Measurements from ENCODE around the gene LAPTM5. TPM values are rescaled to one million over a fixed set of nuclear protein-coding genes. Genes with fewer than 3 reads are reported as not detected.

Gene LAPTM5
- total RNA-seq, 1 donor from 2014 or later, result 0.56 TPM

DNA sequence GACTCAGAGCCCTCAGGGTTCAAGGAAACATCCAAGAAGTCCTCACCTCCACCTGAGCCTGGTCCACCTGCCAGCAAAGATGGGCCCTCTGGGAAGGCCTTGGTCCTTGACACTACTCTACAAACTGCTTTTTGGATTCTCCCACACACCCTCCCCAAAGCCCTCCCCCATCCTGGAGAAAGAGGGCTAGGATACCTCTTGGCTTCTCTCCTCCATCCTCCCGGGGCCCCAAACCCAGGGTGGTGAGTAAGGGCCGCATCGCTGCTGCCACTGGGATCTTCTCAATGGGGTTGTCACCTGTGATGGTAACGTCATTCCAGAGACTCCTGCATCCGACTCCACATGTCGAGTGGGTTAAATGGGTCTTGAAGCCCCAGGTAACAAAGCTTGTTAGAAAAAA lies 60.7 kb downstream of the LAPTM5 start:
- no peaks in the 10 kb centered on the region for H3K27me3 Mint-ChIP-seq (ENCODE audit: unreplicated experiment)
- peak; percentile 1 for DNase-seq
- no peak overlapping the region for H3K27ac Mint-ChIP-seq (ENCODE audit: unreplicated experiment)
- no peaks in the 10 kb centered on the region for H3K36me3 Mint-ChIP-seq (ENCODE audit: unreplicated experiment)
- TF ChIP-seq, protein P1, sequence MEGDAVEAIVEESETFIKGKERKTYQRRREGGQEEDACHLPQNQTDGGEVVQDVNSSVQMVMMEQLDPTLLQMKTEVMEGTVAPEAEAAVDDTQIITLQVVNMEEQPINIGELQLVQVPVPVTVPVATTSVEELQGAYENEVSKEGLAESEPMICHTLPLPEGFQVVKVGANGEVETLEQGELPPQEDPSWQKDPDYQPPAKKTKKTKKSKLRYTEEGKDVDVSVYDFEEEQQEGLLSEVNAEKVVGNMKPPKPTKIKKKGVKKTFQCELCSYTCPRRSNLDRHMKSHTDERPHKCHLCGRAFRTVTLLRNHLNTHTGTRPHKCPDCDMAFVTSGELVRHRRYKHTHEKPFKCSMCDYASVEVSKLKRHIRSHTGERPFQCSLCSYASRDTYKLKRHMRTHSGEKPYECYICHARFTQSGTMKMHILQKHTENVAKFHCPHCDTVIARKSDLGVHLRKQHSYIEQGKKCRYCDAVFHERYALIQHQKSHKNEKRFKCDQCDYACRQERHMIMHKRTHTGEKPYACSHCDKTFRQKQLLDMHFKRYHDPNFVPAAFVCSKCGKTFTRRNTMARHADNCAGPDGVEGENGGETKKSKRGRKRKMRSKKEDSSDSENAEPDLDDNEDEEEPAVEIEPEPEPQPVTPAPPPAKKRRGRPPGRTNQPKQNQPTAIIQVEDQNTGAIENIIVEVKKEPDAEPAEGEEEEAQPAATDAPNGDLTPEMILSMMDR (IDR thresholded peaks at IDR 0.05; ENCODE audit: partially characterized antibody, unreplicated experiment), result no peak
- H3K4me3 Mint-ChIP-seq (ENCODE audit: unreplicated experiment), result no peak overlapping the region
- peaks cover 7% of the 10 kb centered on the region for H3K4me1 Mint-ChIP-seq (ENCODE audit: low read depth, unreplicated experiment)
- H3K9me3 Mint-ChIP-seq (ENCODE audit: unreplicated experiment), result no peaks in the 10 kb centered on the region

DNA sequence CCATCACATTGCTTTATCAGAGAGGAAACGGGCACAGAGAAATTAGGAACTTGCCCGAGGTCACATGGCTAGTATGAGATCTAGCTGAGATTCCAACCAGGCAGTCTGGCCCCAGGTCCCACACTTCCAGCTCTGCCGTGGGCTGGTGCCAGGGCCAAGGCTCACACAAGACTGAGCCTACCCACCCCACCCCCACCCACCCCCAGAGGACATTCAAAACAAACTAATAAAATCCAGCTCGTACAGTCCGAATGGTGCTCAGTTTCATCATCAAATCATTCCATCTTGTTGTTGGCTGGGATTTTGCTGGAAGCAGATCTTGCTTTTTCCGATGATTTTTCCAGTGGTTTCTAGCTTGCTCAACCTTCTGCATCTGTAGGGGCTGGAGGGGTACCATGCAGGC lies 62.1 kb downstream of the LAPTM5 start:
- Mint-ChIP-seq H3K4me1 (ENCODE audit: low read depth, unreplicated experiment) (peaks cover 7% of the 10 kb centered on the region), H3K27ac (ENCODE audit: unreplicated experiment) (no peak overlapping the region), H3K4me3 (ENCODE audit: unreplicated experiment) (no peak overlapping the region), H3K27me3 (ENCODE audit: unreplicated experiment) (no peaks in the 10 kb centered on the region), H3K9me3 (ENCODE audit: unreplicated experiment) (peaks cover 2% of the 10 kb centered on the region), H3K36me3 (ENCODE audit: unreplicated experiment) (no peaks in the 10 kb centered on the region)
- TF ChIP-seq, protein P1 (IDR thresholded peaks at IDR 0.05; ENCODE audit: partially characterized antibody, unreplicated experiment), result no peak
- DNase-seq, result no peak

DNA sequence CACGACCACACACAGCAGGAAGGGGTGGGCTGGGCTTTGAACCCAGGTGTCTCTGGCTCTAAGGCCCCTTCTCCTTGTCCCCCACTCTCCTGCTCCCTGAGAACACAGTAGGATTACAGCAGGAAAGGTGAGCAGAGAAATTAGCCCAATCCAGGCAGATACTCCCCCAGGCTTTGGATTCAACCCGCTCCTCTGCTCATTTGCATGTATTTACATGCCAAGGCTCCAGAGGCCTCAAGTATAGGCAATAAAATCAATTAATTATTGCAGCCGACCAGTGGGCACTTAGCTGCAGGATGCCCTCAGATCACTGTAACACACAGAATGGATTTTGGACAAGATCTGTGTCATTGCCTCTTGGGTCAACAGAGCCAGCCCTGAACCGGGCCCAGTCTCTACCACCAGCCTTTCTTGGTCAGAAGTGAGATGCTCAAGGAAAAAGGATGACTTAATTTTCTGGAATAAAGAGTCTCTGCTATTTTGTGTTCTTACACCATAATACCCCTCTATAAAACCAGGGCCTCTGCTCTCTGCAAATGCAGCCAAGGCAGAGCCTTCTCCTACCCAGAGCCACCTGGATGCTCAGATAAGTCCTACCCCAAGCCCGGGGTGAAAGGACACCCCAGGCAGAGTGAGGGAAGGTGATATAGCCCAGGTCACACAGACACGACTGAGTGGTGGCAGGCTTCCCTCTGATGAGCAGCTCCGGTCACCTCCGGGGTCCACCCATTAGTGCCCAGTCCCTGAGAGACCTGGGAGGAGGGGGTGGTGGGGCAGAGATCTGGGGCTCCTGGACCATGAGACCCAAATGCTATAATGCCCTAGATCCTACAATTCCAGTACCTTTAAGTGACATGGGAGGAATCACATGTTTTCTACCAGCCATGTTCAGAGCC lies 63.0 kb downstream of the LAPTM5 start:
- H3K36me3 Mint-ChIP-seq (ENCODE audit: unreplicated experiment), result no peaks in the 10 kb centered on the region
- peaks cover 3% of the 10 kb centered on the region for H3K27me3 Mint-ChIP-seq (ENCODE audit: unreplicated experiment)
- no peak overlapping the region for H3K4me3 Mint-ChIP-seq (ENCODE audit: unreplicated experiment)
- no peak for DNase-seq
- no peak overlapping the region for H3K27ac Mint-ChIP-seq (ENCODE audit: unreplicated experiment)
- TF ChIP-seq, protein P1 (IDR thresholded peaks at IDR 0.05; ENCODE audit: partially characterized antibody, unreplicated experiment), result no peak
- peaks cover 12% of the 10 kb centered on the region for H3K4me1 Mint-ChIP-seq (ENCODE audit: low read depth, unreplicated experiment)
- peaks cover 5% of the 10 kb centered on the region for H3K9me3 Mint-ChIP-seq (ENCODE audit: unreplicated experiment)

DNA sequence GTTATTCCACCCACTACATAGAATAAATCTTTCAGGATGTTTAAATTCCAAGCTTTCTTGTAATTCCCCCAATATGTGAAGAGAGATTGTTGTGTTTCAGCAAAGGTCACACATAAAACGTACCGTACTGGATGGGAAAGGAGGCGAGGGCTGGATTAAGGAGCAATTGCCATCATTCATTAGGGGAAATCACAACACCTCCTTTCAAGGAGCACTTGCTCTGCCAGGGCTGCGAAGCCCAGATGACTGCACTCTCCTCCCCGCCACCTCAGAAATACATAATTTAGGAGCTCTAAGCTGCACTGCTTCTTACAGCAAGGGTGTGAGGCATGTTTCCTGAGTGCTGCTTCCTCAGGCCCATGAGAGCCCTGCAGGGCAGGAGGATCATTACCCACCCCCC lies 63.8 kb downstream of the LAPTM5 start:
- Mint-ChIP-seq H3K27me3 (ENCODE audit: unreplicated experiment) (peaks cover 3% of the 10 kb centered on the region), H3K4me1 (ENCODE audit: low read depth, unreplicated experiment) (peaks cover 15% of the 10 kb centered on the region), H3K4me3 (ENCODE audit: unreplicated experiment) (no peak overlapping the region), H3K27ac (ENCODE audit: unreplicated experiment) (no peak overlapping the region), H3K36me3 (ENCODE audit: unreplicated experiment) (no peaks in the 10 kb centered on the region), H3K9me3 (ENCODE audit: unreplicated experiment) (peaks cover 5% of the 10 kb centered on the region)
- TF ChIP-seq, protein P1 (IDR thresholded peaks at IDR 0.05; ENCODE audit: partially characterized antibody, unreplicated experiment), result no peak
- no peak for DNase-seq

DNA sequence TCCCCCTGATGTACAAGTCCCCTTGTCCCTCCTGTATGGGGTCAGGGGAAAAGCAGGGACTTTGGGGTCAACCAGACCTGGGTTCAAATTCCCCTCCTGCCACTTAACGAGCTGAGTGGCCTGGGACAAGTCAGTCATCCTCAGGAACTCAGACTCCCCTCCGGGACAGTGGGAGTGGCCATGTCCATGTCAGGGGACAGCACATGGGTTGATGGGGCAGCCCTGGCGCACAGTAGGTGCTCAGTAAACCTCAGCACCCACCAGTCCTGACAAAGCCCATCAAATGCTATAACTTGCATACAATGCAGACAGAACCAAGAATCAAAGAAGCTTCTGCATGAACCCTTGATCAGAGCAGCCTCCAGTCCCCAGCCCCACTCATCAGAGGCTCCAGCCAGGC lies 64.2 kb downstream of the LAPTM5 start:
- peaks cover 15% of the 10 kb centered on the region for H3K4me1 Mint-ChIP-seq (ENCODE audit: low read depth, unreplicated experiment)
- H3K36me3 Mint-ChIP-seq (ENCODE audit: unreplicated experiment), result no peaks in the 10 kb centered on the region
- TF ChIP-seq, protein P1 (IDR thresholded peaks at IDR 0.05; ENCODE audit: partially characterized antibody, unreplicated experiment), result no peak
- H3K9me3 Mint-ChIP-seq (ENCODE audit: unreplicated experiment), result peaks cover 5% of the 10 kb centered on the region
- DNase-seq, result no peak
- H3K27me3 Mint-ChIP-seq (ENCODE audit: unreplicated experiment), result peaks cover 3% of the 10 kb centered on the region
- H3K4me3 Mint-ChIP-seq (ENCODE audit: unreplicated experiment), result no peak overlapping the region
- no peak overlapping the region for H3K27ac Mint-ChIP-seq (ENCODE audit: unreplicated experiment)
